Measurements from ENCODE around the gene KCNJ12.

- TF ChIP-seq CTCF (IDR thresholded peaks at IDR 0.05 in 4 of 5, conservative IDR thresholded peaks at IDR 0.05 in 1 of 5) (no peak), POLR2A (IDR thresholded peaks at IDR 0.05) (no peak)
Observed at GRCh38 chr17:21381076-21381706, 5.0 kb downstream of the KCNJ12 start.

Data from gastrocnemius medialis (tissue), 4 donors.